ENCODE results near the gene PRICKLE4. TPM values are rescaled to one million over a fixed set of nuclear protein-coding genes. Genes with fewer than 3 reads are reported as not detected.

PRICKLE4 gene
- total RNA-seq, 4 donors from 2014 or later, result 0.34 to 4.6 (median 3.6) TPM; not detected in 1

- H3K27ac ChIP-seq, result no peak overlapping the region
- WGBS, result 81% methylated on average over 5 of the region's 5 CpGs
- H3K36me3 ChIP-seq, result peaks cover 37% of the 10 kb centered on the region
- no peak overlapping the region for H3K4me3 ChIP-seq
- H3K27me3 ChIP-seq, result no peaks in the 10 kb centered on the region
- no peaks in the 10 kb centered on the region for H3K9me3 ChIP-seq
- peak in 1 of 2 donors; percentile 52 for DNase-seq (ENCODE audit: low spot score in 2 of 2)
- peaks cover 30% of the 10 kb centered on the region for H3K4me1 ChIP-seq
- TF ChIP-seq CTCF (IDR thresholded peaks at IDR 0.05) (no peak), POLR2A (IDR thresholded peaks at IDR 0.05) (no peak), POLR2AphosphoS5 (IDR thresholded peaks at IDR 0.05) (no peak), EP300 (IDR thresholded peaks at IDR 0.05) (no peak)
Measured at GRCh38 chr6:41777551-41778285, 2.9 kb upstream of the PRICKLE4 start.

- H3K27ac ChIP-seq, result no peak overlapping the region
Measured at GRCh38 chr6:41778895-41779294, 1.7 kb upstream of the PRICKLE4 start.

GRCh38 chr6:41779336-41779735, 1.2 kb upstream of the PRICKLE4 start:
- no peak for DNase-seq (ENCODE audit: low spot score in 2 of 2)
- Histone ChIP-seq H3K4me3 (peak overlapping the region; percentile 89), H3K4me1 (peaks cover 37% of the 10 kb centered on the region), H3K27me3 (no peaks in the 10 kb centered on the region), H3K36me3 (peaks cover 21% of the 10 kb centered on the region), H3K9me3 (no peaks in the 10 kb centered on the region), H3K27ac (peak overlapping the region; percentile 74)
- TF ChIP-seq CTCF (IDR thresholded peaks at IDR 0.05) (no peak), POLR2AphosphoS5 (IDR thresholded peaks at IDR 0.05) (no peak), EP300 (IDR thresholded peaks at IDR 0.05) (no peak), POLR2A (IDR thresholded peaks at IDR 0.05) (no peak)
- WGBS, result 4% methylated on average over 10 of the region's 16 CpGs

More at GRCh38 chr6:41778895-41779294, 1.7 kb upstream of the PRICKLE4 start:
- Histone ChIP-seq H3K4me1 (peaks cover 33% of the 10 kb centered on the region), H3K36me3 (peaks cover 25% of the 10 kb centered on the region), H3K9me3 (no peaks in the 10 kb centered on the region), H3K27me3 (no peaks in the 10 kb centered on the region), H3K4me3 (peak overlapping the region; percentile 89)
- DNase-seq (ENCODE audit: low spot score in 2 of 2), result no peak
- 55% methylated on average over 6 of the region's 6 CpGs for WGBS
- TF ChIP-seq CTCF (IDR thresholded peaks at IDR 0.05) (no peak), POLR2AphosphoS5 (IDR thresholded peaks at IDR 0.05) (no peak), EP300 (IDR thresholded peaks at IDR 0.05) (no peak)

- peak; percentile 99 for DNase-seq (ENCODE audit: low spot score in 2 of 2)
- TF ChIP-seq POLR2AphosphoS5 (IDR thresholded peaks at IDR 0.05) (peak in 2 of 3 donors; percentile 39 to 46), POLR2A (IDR thresholded peaks at IDR 0.05) (peak in 1 of 2 donors; percentile 22), CTCF (IDR thresholded peaks at IDR 0.05) (peak; percentile 83 to 93), EP300 (IDR thresholded peaks at IDR 0.05) (no peak)
- H3K27me3 ChIP-seq, result no peaks in the 10 kb centered on the region
- H3K4me3 ChIP-seq, result peak within 1 kb of the TSS; percentile 89
- WGBS, result 2% methylated on average over 36 of the region's 73 CpGs
- peak within 1 kb of the TSS; percentile 74 for H3K27ac ChIP-seq
- no peaks in the 10 kb centered on the region for H3K9me3 ChIP-seq
- peaks cover 15% of the 10 kb centered on the region for H3K36me3 ChIP-seq
- peaks cover 44% of the 10 kb centered on the region for H3K4me1 ChIP-seq
Measured at GRCh38 chr6:41779788-41780550, 613 bp upstream of the PRICKLE4 start, which contains the start of gene FRS3. Gene FRS3 (minus strand): TSS chr6:41779900. CDS start chr6:41776987, 2,913 bp downstream.

GRCh38 chr6:41781366-41781730, 766 bp downstream of the PRICKLE4 start:
- H3K27ac ChIP-seq, result peak overlapping the region; percentile 74
- no peaks in the 10 kb centered on the region for H3K9me3 ChIP-seq
- H3K27me3 ChIP-seq, result no peaks in the 10 kb centered on the region
- WGBS, result 24% methylated on average over 3 of the region's 3 CpGs
- no peak for DNase-seq (ENCODE audit: low spot score in 2 of 2)
- H3K36me3 ChIP-seq, result peaks cover 4% of the 10 kb centered on the region
- H3K4me3 ChIP-seq, result peak overlapping the region; percentile 89
- TF ChIP-seq CTCF (IDR thresholded peaks at IDR 0.05) (no peak), POLR2AphosphoS5 (IDR thresholded peaks at IDR 0.05) (no peak), POLR2A (IDR thresholded peaks at IDR 0.05) (no peak), EP300 (IDR thresholded peaks at IDR 0.05) (no peak)
- peaks cover 57% of the 10 kb centered on the region for H3K4me1 ChIP-seq
